ENCODE data around the gene JPH3.

Gene JPH3

GRCh38 chr16:87602821-87603683 lies 744 bp downstream of the JPH3 start:
- DNase-seq, result no peak

GRCh38 chr16:87603684-87604633 lies 1.7 kb downstream of the JPH3 start:
- no peak for DNase-seq

- no peak for DNase-seq
Observed at GRCh38 chr16:87604634-87605111, 2.4 kb downstream of the JPH3 start.

GRCh38 chr16:87607223-87607622 lies 4.9 kb downstream of the JPH3 start:
- no peak for DNase-seq

- DNase-seq, result no peak
Observed at GRCh38 chr16:87607871-87608270, 5.6 kb downstream of the JPH3 start.

DNA sequence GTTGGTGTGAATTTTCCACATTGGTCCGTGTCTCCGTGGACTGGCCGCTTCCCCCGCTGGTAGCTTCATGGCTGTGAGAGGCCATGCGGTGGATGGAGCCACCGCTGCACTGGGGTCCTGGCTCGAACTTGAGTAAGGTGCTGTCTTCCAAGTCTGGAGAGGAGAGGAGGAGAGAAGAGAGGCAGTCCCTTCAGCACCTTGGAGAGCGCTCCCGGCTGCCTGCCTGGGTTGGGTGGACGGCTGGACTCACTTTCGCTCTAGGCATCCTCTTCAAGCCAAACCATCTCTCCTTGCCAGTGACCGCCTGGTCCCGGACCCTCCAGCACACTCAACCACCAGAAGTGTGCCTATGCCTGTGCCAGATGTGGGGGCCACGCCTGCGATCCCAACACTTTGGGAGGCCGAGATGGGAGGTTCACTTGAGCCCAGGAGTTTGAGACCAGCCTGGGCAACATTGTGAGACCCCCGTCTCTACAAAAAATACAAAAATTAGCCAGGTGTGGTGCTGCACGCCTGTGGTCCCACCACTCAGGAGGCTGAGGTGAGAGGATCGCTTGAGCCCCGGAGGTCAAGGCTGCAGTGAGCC lies 6.2 kb downstream of the JPH3 start:
- peak in 1 of 4 experiments; percentile 19 for DNase-seq

DNA sequence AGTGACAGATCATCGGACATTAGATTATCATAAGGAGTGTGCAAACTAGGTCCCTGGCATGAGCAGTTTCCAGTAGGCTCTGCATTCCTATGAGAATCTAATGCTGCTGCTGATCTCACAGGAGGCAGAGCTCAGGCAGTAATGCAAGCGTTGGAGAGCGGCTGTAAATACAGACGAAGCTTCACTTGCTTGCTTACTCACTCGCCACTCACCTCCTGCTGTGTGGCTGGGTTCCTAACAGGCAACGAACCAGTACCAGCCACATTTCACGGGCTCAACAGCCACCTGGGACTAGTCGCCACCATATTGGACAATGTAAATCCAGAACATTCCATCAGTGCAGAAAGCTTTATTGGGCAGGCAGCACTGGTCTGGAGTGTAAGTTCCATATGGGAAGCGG lies 7.7 kb downstream of the JPH3 start:
- DNase-seq, result no peak

DNA sequence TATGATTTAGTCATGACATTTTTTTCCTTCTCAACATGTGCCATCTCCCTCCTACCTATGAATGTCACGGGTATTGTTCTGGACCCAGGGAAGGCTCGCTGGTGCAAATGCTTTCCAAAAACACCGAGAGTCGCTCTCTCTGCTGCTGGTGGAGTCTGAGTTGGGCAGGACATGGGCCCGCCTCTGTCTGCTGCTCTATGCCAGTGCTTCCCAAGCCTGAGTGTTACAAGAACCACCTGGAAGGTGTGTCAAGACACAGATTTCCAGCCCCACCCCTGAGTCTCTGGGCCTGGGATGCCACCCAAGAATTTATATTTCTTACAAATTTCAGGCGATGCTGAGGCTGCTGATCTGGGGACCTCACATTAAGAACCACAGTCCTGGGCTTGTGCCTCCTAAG lies 9.1 kb downstream of the JPH3 start:
- DNase-seq, result no peak

- DNase-seq, result no peak
Observed at GRCh38 chr16:87613961-87614360, 11.7 kb downstream of the JPH3 start.

DNA sequence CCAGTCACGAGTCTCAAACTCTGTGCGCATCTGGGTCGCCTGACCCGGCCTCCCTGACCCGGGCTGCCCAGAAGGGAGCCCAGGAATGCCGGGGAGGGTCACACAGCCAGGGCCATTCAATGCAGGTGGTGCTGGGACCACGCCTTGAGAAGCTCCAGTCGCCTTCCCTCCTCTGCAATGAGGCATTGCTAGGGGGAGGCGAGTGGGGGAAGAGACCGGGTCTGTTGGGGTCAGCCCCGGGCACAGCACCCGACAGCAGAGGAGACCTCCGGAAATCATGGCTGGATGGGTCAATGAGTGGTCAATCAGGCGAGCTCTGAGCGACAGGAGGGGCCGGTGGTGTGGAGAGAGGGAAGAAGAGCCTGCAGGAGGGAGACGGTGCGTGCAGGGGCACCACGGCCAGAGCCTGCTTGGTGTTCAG lies 13.3 kb downstream of the JPH3 start:
- no peak for DNase-seq

DNA sequence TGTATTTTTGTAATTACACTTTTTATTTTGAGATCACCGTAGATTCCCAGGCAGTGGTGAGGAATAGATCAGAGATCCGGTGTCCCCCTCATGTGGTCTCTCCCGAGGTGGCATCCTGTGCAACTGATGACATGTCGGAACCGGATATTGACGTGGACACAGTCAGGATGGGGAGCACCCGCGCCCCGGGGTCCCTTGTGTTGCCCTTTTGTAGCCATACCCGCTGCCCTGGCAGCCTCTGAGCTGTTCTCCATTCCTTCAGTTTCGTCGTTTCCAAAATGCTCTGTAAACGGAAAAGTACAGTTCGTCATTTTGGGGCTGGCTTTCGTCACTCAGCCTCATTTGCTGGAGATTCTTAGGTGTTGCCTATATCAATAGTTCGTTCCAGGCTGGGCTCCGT lies 14.2 kb downstream of the JPH3 start:
- no peak for DNase-seq

GRCh38 chr16:87618216-87618615 lies 15.9 kb downstream of the JPH3 start:
- no peak for DNase-seq

GRCh38 chr16:87619360-87620200 lies 17.3 kb downstream of the JPH3 start:
- DNase-seq, result no peak

DNA sequence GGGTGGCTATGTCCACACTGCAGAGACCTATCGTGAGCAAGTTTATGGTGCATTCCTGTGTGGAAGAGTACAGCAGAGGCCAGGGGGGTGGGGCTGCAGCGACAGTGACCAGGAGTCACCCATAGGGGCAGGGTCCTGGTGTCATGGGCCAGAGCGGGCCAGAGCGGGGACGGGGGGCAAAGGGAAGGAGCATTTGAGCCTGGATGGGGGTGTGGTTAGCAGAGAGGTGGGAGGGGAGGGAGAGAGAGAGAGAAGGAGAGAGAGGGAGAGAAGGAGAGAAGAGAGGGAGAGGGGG lies 17.8 kb downstream of the JPH3 start:
- DNase-seq, result no peak

GRCh38 chr16:87621550-87621829 lies 19.2 kb downstream of the JPH3 start:
- DNase-seq, result no peak

- DNase-seq, result no peak
Observed at GRCh38 chr16:87621976-87622713, 19.8 kb downstream of the JPH3 start.

- DNase-seq, result no peak
Observed at GRCh38 chr16:87622756-87623319, 20.5 kb downstream of the JPH3 start.

- DNase-seq, result no peak
Observed at GRCh38 chr16:87625241-87625797, 23.0 kb downstream of the JPH3 start.

DNA sequence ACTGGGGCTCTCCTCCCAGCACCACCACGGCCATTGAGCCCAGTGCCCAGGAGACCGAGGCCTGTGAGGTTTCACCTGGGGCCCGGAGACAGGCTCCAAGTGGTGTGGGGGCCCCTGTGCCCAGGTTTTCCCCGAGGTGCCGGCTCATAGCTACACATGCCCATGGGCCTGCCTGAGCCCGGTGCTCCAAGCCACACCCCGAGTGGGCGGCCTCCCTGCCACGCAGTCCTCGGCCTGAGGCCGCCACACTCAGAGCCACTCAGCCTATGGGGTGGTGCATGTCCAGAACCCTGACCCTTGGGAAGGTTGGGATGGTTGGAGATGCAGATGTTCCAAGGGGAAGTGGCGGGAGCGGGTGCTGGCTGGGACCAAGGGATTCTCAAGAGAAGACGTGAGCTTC lies 24.1 kb downstream of the JPH3 start:
- no peak for DNase-seq

GRCh38 chr16:87626905-87627304 lies 24.6 kb downstream of the JPH3 start:
- no peak for DNase-seq

DNA sequence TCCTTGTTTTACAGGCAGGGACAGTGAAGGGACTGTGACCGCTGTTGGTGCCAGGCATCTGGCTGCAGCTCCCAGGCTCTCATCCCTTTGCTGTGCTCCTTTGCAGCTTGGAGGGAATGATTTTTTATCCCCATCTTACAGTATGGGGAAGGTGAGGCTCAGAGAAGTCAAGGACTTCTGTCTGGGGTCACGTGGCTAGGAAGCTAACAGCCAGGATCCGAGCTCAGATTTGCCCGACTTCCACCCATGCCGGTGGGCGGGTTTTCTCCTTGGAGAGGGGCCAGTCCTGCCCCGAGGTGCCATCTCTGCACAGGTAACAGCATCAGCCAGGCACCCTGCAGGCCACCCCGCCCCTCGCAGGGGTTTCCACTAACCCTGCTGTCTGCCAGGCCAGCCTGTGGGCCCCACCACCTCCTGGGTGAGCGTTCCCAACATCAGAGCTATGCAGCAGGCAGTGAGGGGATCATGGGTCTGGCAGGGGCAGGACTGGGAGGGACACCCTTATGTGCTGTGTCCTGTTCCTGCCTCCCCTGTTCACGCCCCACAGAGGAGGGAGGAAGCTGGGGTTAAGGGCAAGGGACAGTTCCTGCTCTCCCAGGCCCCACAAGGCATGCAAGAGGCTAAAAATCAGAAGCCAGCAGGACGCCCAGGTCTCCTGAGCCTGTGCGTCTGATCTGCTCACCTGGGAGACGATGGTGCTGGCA lies 25.4 kb downstream of the JPH3 start:
- no peak for DNase-seq
